Hepatocyte (in vitro differentiated cells): ENCODE results near the gene UGT1A5.

Experiments
- CTCF ChIP-seq: fragments of 200-600 bp; sonication (generic); IDR thresholded peaks from 2 replicates; pipeline ENCODE4 v1.5.1; 2016; ENCODE audit warnings: antibody characterized with exemption, mild to moderate bottlenecking; ENCODE audit not compliant: poor library complexity
- EZH2 ChIP-seq: fragments of 200-600 bp; sonication (generic); IDR thresholded peaks from 2 replicates; pipeline ENCODE4 v1.6.1; 2016; ENCODE audit warnings: antibody characterized with exemption, mild to moderate bottlenecking, borderline replicate concordance
- EZH2phosphoT487 ChIP-seq: fragments of 200-600 bp; sonication (generic); IDR thresholded peaks from one replicate; pipeline ENCODE4 v1.6.1; 2018; ENCODE audit warnings: antibody characterized with exemption, mild to moderate bottlenecking, low read depth, moderate library complexity; ENCODE audit not compliant: unreplicated experiment, severe bottlenecking

DNA sequence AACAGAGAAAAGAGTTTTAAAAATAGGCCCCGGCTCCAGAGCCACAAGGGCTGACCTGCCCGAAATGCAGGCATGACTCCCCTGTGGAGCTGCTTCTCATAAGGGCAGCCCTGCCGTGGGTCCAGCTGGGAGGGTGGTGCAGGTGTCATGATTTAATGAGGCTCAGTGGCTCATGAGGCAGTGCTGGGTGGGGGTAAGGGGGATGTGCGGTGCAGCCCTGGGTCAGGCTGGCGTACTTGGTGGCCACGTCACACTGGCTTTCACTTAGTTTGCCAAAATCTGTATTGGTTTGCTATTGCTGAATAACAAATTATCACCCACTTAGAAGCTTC lies 108.0 kb downstream of the UGT1A5 start:
- TF ChIP-seq EZH2 (no peak), EZH2phosphoT487 (no peak), CTCF (no peak)
